Colonic mucosa (tissue), 4 donors: ENCODE data around the gene LYPLA2. TPM values are rescaled to one million over a fixed set of nuclear protein-coding genes. Genes with fewer than 3 reads are reported as not detected.

Source experiments
- DNase-seq: peaks from one replicate; pipeline ENCODE4 v3.0.0-alpha.2; 2020
- H3K27ac ChIP-seq: fragments of 200-600 bp; one replicate; pipeline ENCODE4 v1.8.0; 2021
- H3K27me3 ChIP-seq: fragments of 200-600 bp; one replicate; pipeline ENCODE4 v1.8.0; 2021
- H3K36me3 ChIP-seq: fragments of 200-600 bp; one replicate; pipeline ENCODE4 v1.8.0; 2021
- H3K4me1 ChIP-seq: fragments of 200-600 bp; one replicate; pipeline ENCODE4 v1.8.0; 2021; ENCODE audit warnings: mild to moderate bottlenecking
- H3K4me3 ChIP-seq: fragments of 200-600 bp; one replicate; pipeline ENCODE4 v1.8.0; 2021
- H3K9ac ChIP-seq, 2 donors: one replicate each; pipeline ENCODE4 v1.7.0; 2013; ENCODE audit warnings: control low read depth in 2 of 2, low read depth in 2 of 2, low read length in 2 of 2
- H3K9me3 ChIP-seq: fragments of 200-600 bp; one replicate; pipeline ENCODE4 v1.8.0; 2021
- intact Hi-C: fragments of 100-400 bp; cut with DNase I; formaldehyde crosslinking; loops from one replicate; pipeline ENCODE4 v1.14.1; 2022
- total RNA-seq, 2 donors: library from RNA; stranded (reverse); fragmentation: NEBNext Ultra II Directional in 1 of 2; extraction: Animal tissue kit (Norgen Biotek cat#: 25700) in 1 of 2; gene quantifications; one replicate each; pipeline ENCODE4 v1.2.1, GENCODE V29; 2021
- TF ChIP-seq, protein P1 (sequence below): fragments of 200-600 bp; IDR thresholded peaks from one replicate; pipeline ENCODE4 v1.8.0; 2022; ENCODE audit warnings: antibody characterized with exemption, mild to moderate bottlenecking
- donor health status: healthy.
- donor health status: DM: no; HTN: no; CAD: no.
- donor health status: DM: no; HTN: no; CAD: no.

The LYPLA2 gene
- total RNA-seq, 2 donors from 2014 or later: 76.3 to 93.7 TPM

DNA sequence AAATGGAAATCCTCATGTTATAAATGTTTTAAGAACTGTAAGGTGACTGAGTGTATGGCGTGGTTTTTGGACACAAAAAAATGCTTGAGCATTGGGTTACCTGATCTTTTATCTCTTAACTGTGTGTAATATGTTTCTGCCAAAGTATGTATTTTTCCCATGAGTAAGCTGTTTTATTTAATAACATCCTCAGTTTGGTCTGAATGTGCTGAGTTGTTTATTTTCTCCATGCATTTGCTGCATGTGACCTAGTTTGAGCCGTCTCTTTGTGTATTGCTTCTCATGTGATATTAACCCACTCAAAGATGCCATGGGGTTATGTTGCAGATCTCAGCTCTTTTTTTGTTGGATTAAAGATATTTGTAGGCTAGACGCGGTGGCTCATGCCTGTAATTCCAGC is 6.1 kb upstream of the LYPLA2 start:
- Histone ChIP-seq H3K27me3 (no peaks in the 10 kb centered on the region), H3K4me1 (no peaks in the 10 kb centered on the region), H3K4me3 (no peak overlapping the region), H3K36me3 (no peaks in the 10 kb centered on the region), H3K27ac (no peak overlapping the region), H3K9ac (no peak overlapping the region), H3K9me3 (no peaks in the 10 kb centered on the region)
- intact Hi-C loops: no loop called here
- no peak for DNase-seq
- TF ChIP-seq, protein P1, sequence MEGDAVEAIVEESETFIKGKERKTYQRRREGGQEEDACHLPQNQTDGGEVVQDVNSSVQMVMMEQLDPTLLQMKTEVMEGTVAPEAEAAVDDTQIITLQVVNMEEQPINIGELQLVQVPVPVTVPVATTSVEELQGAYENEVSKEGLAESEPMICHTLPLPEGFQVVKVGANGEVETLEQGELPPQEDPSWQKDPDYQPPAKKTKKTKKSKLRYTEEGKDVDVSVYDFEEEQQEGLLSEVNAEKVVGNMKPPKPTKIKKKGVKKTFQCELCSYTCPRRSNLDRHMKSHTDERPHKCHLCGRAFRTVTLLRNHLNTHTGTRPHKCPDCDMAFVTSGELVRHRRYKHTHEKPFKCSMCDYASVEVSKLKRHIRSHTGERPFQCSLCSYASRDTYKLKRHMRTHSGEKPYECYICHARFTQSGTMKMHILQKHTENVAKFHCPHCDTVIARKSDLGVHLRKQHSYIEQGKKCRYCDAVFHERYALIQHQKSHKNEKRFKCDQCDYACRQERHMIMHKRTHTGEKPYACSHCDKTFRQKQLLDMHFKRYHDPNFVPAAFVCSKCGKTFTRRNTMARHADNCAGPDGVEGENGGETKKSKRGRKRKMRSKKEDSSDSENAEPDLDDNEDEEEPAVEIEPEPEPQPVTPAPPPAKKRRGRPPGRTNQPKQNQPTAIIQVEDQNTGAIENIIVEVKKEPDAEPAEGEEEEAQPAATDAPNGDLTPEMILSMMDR: no peak

DNA sequence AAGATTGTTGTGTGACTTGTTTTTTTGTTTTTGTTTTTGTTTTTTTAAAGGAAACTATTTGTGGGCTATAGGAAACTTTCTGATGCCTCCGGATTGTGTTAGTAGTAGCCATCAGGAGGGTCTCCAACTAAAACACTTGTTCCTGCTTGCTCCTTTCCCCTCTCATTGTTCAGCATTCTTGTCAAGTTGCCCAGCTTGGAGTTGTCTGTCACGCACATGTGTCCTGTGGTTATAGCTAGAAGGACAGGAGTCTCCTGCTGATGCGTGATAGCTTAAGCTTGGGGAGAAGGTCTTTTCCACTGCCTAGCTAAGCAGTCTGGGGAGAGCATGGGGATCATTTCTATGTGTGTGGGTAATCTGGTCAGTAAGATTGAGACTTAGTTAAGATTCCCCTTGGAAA is 3.2 kb upstream of the LYPLA2 start:
- Histone ChIP-seq H3K27me3 (no peaks in the 10 kb centered on the region), H3K27ac (no peak overlapping the region), H3K9ac (no peak overlapping the region), H3K36me3 (no peaks in the 10 kb centered on the region), H3K4me3 (no peak overlapping the region), H3K4me1 (peaks cover 11% of the 10 kb centered on the region), H3K9me3 (no peaks in the 10 kb centered on the region)
- no peak for DNase-seq
- TF ChIP-seq, protein P1: no peak
- intact Hi-C loops: no loop called here

DNA sequence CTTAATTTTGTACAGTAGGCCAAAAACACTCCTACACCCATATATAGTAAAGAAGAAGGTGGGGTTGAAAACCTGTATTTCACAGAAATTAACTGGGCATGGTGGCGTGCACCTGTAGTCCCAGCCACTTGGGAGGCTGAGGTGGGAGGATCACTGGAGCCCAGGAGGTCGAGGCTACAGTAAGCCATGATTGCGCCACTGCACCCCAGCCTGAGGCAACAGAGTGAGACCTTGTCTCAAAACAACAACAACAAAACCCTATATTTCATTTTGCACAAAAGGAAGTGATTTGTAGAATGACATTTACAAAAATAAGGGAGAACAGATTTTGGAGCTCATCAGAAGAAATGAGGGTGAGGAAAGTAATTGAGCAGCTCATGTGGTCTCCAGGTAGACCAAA is 2.2 kb upstream of the LYPLA2 start:
- H3K36me3 ChIP-seq: no peaks in the 10 kb centered on the region
- H3K4me3 ChIP-seq: no peak overlapping the region
- TF ChIP-seq, protein P1: no peak
- no peaks in the 10 kb centered on the region for H3K9me3 ChIP-seq
- H3K27me3 ChIP-seq: no peaks in the 10 kb centered on the region
- H3K27ac ChIP-seq: no peak overlapping the region
- no peak for DNase-seq
- intact Hi-C loops: no loop called here
- no peak overlapping the region for H3K9ac ChIP-seq
- H3K4me1 ChIP-seq: peaks cover 11% of the 10 kb centered on the region

DNA sequence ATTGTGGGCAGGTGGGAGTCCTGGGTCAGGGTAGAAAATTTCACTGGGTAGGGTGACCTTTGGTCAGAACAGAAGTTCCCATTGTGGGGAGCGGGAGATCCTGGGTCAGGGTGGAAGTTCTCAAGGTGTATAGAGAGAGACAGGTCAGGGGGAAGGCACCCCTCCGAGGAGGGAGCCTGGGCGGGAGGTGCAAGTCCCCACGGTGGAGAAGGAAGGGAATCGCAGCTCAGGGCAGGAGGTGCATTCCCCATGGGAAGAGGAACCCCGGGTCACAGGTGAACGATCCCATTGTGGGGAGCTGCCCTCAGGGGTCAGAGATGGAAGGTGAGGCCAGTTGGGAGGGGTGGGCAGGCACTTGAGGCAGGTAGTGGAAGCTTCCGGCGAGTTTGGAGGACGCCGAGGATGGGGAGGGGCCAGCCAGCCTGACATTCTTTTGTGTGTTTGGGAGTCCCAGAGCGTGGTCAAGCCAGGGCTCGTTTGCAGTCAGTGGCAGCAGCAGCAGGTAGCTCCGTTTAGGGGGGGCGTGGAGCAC is 637 bp downstream of the LYPLA2 start:
- no peaks in the 10 kb centered on the region for H3K9me3 ChIP-seq
- DNase-seq: peak; percentile 61
- intact Hi-C loops: no loop called here
- H3K4me3 ChIP-seq: peak overlapping the region; percentile 84
- H3K27me3 ChIP-seq: no peaks in the 10 kb centered on the region
- H3K4me1 ChIP-seq: peaks cover 11% of the 10 kb centered on the region
- H3K27ac ChIP-seq: peak overlapping the region; percentile 42
- H3K9ac ChIP-seq: peak overlapping the region; percentile 91 to 95
- TF ChIP-seq, protein P1: no peak
- peaks cover 4% of the 10 kb centered on the region for H3K36me3 ChIP-seq

DNA sequence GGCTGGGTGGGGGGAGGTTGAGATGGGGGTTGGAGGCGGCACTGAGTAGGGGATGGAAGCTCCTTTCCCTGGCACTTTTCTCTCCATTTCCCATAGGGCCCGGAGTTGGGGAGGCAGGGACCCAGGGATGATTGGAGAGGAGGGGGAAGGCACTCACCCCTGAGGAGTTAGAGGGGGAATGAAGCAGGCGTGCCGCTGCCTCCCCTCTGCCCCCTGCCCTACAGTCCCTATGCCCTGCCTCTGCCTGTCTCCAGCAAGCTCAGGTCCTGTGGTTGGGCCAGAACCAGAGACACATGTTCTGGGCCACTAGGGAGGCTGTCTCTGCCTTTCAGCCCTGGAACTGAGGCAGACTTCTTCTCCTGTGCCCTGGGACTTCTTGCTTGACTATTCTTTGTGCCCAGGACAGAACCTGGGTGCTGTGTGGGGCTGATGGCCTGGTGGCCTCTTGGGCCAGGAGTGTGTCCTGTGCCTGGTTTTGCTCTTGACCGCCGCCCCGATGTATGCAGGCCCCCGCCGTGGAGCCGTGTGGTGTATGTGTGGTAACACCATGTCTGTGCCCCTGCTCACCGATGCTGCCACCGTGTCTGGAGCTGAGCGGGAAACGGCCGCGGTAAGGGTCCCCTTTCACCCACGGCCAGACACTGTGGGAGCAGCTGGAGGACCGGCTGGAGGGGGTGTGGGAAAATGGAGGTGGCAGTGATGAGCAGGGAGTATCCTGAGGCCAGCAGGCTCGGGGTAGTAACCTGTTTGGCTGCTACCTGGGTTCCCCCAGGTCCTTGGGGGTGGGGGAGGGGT is 1.4 kb downstream of the LYPLA2 start:
- H3K27ac ChIP-seq: no peak overlapping the region
- intact Hi-C loops: no loop called here
- H3K27me3 ChIP-seq: no peaks in the 10 kb centered on the region
- H3K36me3 ChIP-seq: peaks cover 4% of the 10 kb centered on the region
- H3K4me3 ChIP-seq: peak overlapping the region; percentile 84
- TF ChIP-seq, protein P1: no peak
- H3K4me1 ChIP-seq: peaks cover 11% of the 10 kb centered on the region
- no peak for DNase-seq
- no peaks in the 10 kb centered on the region for H3K9me3 ChIP-seq
- H3K9ac ChIP-seq: peak overlapping the region; percentile 91 to 95
